SK-N-SH treated with all-trans-retinoic acid at 6 μM for 48 hours (cell line): ENCODE data around the gene ARID5B.

Experiments
- ARNTL ChIP-seq: fragments of 450-650 bp; formaldehyde crosslinking; IDR thresholded peaks from 2 replicates; pipeline ENCODE4 v1.5.0; 2020; ENCODE audit warnings: low read depth, mild to moderate bottlenecking, moderate library complexity, borderline replicate concordance
- ISL1 ChIP-seq: fragments of 250-450 bp; sonication (Bioruptor Pico); IDR thresholded peaks from 2 replicates; pipeline ENCODE4 v2.1.2; 2022; ENCODE audit warnings: mild to moderate bottlenecking, moderate library complexity
- OSR1 ChIP-seq: fragments of 250-450 bp; sonication (Bioruptor Pico); IDR thresholded peaks from 2 replicates; pipeline ENCODE4 v1.8.0; 2022; ENCODE audit warnings: moderate library complexity, mild to moderate bottlenecking, inconsistent platforms
- RARB ChIP-seq: fragments of 250-450 bp; sonication (Bioruptor Pico); IDR thresholded peaks from 2 replicates; pipeline ENCODE4 v1.8.0; 2021; ENCODE audit warnings: mild to moderate bottlenecking, moderate library complexity
- TCF4 ChIP-seq: fragments of 250-450 bp; sonication (Bioruptor Pico); IDR thresholded peaks from 2 replicates; pipeline ENCODE4 v1.8.0; 2021; ENCODE audit warnings: mild to moderate bottlenecking, moderate library complexity, borderline replicate concordance
- ZFP3 ChIP-seq: fragments of 250-450 bp; sonication (Bioruptor Pico); IDR thresholded peaks from 2 replicates; pipeline ENCODE4 v1.5.0; 2020; ENCODE audit warnings: mild to moderate bottlenecking, moderate library complexity

- TF ChIP-seq TCF4 (CRISPR knock-in tag) (no peak), RARB (CRISPR knock-in tag) (no peak), ZFP3 (CRISPR knock-in tag) (no peak), ARNTL (CRISPR knock-in tag) (no peak), ISL1 (CRISPR knock-in tag) (no peak), OSR1 (CRISPR knock-in tag) (no peak)
These were observed 146.5 kb downstream of the ARID5B start for GRCh38 chr10:62047960-62048383.
